Upper lobe of right lung (tissue), 1 donor: ENCODE results near the gene TRAF6. TPM values are rescaled to one million over a fixed set of nuclear protein-coding genes. Genes with fewer than 3 reads are reported as not detected.

ENCODE experiments used
- ATAC-seq: fragments of 200-7000 bp; cut with Tn5 transposase; one replicate; pipeline ENCODE4 v1.9.1; 2020; ENCODE audit warnings: mild to moderate bottlenecking, moderate library complexity
- DNase-seq: peaks from one replicate; pipeline ENCODE4 v3.0.0-alpha.2; 2020
- H3K27ac ChIP-seq: fragments of 200-600 bp; one replicate; pipeline ENCODE4 v1.8.0; 2022
- H3K27me3 ChIP-seq: fragments of 200-600 bp; one replicate; pipeline ENCODE4 v1.8.0; 2022; ENCODE audit warnings: mild to moderate bottlenecking
- H3K36me3 ChIP-seq: fragments of 200-600 bp; one replicate; pipeline ENCODE4 v1.8.0; 2022
- H3K4me1 ChIP-seq: fragments of 200-600 bp; one replicate; pipeline ENCODE4 v1.8.0; 2022
- H3K4me3 ChIP-seq: fragments of 200-600 bp; one replicate; pipeline ENCODE4 v1.8.0; 2022; ENCODE audit warnings: mild to moderate bottlenecking
- H3K9me3 ChIP-seq: fragments of 200-600 bp; one replicate; pipeline ENCODE4 v1.8.0; 2022
- intact Hi-C: fragments of 100-400 bp; cut with DNase I; formaldehyde crosslinking; loops from one replicate; pipeline ENCODE4 v1.11.0; 2022
- total RNA-seq: library from RNA; stranded (reverse); fragmentation: NEBNext Ultra II Directional; extraction: Animal tissue kit (Norgen Biotek cat#: 25700); gene quantifications from one replicate; pipeline ENCODE4 v1.2.1, GENCODE V29; 2021
- TF ChIP-seq, protein P1 (sequence below): fragments of 200-600 bp; IDR thresholded peaks from one replicate; pipeline ENCODE4 v1.8.0; 2022; ENCODE audit warnings: antibody characterized with exemption
- donor health status: DM: no; HTN: yes; CAD: no; lungs with severe emphysema.

Gene TRAF6
- total RNA-seq, 1 donor from 2014 or later: 13.5 TPM

DNA sequence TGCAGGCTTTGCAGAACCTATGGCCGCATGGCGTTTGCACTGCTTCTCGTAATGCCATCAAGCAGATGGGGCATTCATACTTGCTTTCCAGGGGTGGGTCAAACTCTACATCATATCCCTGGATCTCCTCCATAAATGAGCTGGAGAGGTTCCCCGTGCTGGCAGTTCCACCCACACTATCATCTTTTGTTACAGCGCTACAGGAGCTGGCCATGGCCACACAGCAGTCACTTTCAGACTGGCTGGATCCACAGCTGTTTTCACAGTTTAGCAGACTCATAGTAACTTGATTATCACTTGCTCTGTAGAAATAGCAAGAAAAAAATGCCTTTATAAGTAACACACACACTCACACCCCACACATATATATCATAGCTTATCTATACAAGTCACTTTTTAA lies 8.8 kb downstream of the TRAF6 start:
- Histone ChIP-seq H3K36me3 (peaks cover 52% of the 10 kb centered on the region), H3K27ac (no peak overlapping the region), H3K4me1 (peaks cover 12% of the 10 kb centered on the region), H3K9me3 (no peaks in the 10 kb centered on the region), H3K4me3 (no peak overlapping the region), H3K27me3 (no peaks in the 10 kb centered on the region)
- intact Hi-C loops: no loop called here
- TF ChIP-seq, protein P1, sequence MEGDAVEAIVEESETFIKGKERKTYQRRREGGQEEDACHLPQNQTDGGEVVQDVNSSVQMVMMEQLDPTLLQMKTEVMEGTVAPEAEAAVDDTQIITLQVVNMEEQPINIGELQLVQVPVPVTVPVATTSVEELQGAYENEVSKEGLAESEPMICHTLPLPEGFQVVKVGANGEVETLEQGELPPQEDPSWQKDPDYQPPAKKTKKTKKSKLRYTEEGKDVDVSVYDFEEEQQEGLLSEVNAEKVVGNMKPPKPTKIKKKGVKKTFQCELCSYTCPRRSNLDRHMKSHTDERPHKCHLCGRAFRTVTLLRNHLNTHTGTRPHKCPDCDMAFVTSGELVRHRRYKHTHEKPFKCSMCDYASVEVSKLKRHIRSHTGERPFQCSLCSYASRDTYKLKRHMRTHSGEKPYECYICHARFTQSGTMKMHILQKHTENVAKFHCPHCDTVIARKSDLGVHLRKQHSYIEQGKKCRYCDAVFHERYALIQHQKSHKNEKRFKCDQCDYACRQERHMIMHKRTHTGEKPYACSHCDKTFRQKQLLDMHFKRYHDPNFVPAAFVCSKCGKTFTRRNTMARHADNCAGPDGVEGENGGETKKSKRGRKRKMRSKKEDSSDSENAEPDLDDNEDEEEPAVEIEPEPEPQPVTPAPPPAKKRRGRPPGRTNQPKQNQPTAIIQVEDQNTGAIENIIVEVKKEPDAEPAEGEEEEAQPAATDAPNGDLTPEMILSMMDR: no peak
- no peak for DNase-seq
- no peak for ATAC-seq

DNA sequence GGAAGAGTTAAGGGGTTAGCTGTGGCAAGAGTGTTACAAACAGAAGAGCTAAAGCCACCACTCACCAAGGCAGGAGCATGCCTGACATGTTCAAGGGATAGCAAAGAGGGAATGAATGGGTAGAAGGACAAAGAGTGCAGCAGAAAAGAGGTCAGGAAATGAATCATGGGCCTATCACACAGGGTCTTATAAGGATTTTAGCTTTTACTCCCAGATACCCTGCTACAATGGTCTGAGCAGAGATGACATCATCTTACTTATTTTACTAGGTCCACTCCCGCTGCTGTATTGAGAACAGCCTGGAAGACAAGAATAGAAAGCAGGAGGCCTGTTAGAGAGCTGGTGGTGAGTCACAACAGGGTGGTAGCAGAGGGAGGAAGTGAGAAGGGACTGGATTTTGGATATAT lies 9.8 kb downstream of the TRAF6 start:
- Histone ChIP-seq H3K27ac (no peak overlapping the region), H3K9me3 (no peaks in the 10 kb centered on the region), H3K4me3 (no peak overlapping the region), H3K36me3 (peaks cover 61% of the 10 kb centered on the region), H3K27me3 (no peaks in the 10 kb centered on the region), H3K4me1 (peaks cover 12% of the 10 kb centered on the region)
- TF ChIP-seq, protein P1: no peak
- intact Hi-C loops: no loop called here
- DNase-seq: no peak
- ATAC-seq: peak; percentile 60

DNA sequence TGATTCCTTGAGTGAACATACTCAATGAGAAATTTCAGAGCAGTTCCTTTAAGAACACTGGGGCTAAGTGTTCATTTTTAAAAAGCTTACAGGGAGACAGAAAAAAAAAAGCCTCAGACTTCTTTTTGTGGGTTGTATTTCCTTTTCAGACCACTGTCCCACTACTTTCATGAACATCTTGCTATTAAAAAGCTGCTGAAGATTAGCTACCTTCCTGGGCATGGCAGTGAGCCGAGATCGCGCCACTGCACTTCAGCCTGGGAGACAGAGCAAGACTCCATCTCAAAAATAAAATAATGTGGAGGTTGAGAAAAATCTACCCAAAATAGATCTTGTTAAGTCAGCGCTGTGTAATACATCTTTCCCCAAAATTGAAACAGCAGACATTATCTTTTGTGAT lies 10.8 kb downstream of the TRAF6 start:
- Histone ChIP-seq H3K4me1 (peaks cover 12% of the 10 kb centered on the region), H3K4me3 (no peak overlapping the region), H3K27me3 (no peaks in the 10 kb centered on the region), H3K36me3 (peaks cover 71% of the 10 kb centered on the region), H3K27ac (no peak overlapping the region), H3K9me3 (no peaks in the 10 kb centered on the region)
- ATAC-seq (no peak), DNase-seq (no peak)
- intact Hi-C loops: no loop called here
- TF ChIP-seq, protein P1: no peak

DNA sequence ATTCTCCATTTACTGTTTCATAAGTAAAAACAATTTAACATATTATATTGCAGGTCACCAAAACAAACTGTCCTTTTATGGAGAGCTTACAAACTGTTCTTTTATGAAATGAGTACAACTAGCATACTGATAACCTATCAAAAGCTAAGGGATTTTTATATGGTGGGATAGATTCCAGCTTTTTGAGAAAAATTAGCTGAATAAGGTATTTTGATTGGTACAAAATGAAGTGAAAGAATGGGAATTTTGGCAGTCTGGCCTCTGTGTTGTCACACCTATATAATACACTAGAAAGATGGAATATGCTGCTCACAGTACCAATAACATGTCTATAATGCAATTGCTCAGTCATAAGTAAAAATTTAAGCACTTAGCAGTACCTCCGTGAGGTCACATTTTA lies 11.4 kb downstream of the TRAF6 start:
- no peak overlapping the region for H3K4me3 ChIP-seq
- intact Hi-C loops: no loop called here
- ATAC-seq (no peak), DNase-seq (no peak)
- H3K9me3 ChIP-seq: no peaks in the 10 kb centered on the region
- no peaks in the 10 kb centered on the region for H3K27me3 ChIP-seq
- TF ChIP-seq, protein P1: no peak
- peaks cover 77% of the 10 kb centered on the region for H3K36me3 ChIP-seq
- H3K4me1 ChIP-seq: peaks cover 10% of the 10 kb centered on the region
- no peak overlapping the region for H3K27ac ChIP-seq

DNA sequence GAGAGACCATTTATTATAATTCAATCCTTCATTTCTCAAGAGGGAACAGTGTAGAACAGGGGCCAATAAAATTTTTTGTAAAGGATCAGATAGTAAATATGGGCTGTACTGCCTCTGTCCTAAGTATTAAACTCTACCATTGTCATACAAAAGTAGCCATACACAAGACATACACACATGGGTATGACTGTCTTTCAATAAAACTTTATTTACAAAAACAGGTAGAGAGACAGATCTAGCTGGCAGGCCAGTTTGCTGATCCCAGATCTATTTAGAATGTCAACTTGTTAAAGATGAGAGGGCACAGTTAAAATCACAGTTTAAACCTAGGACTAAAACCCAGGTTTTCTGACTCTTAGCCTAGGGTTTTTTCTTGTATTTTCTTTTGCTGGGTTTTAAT lies 16.7 kb downstream of the TRAF6 start:
- Histone ChIP-seq H3K27me3 (no peaks in the 10 kb centered on the region), H3K9me3 (no peaks in the 10 kb centered on the region), H3K4me1 (peaks cover under 1% of the 10 kb centered on the region), H3K27ac (no peak overlapping the region), H3K4me3 (no peak overlapping the region), H3K36me3 (peaks cover 95% of the 10 kb centered on the region)
- TF ChIP-seq, protein P1: no peak
- intact Hi-C loops: no loop called here
- ATAC-seq: no peak
- DNase-seq: no peak

DNA sequence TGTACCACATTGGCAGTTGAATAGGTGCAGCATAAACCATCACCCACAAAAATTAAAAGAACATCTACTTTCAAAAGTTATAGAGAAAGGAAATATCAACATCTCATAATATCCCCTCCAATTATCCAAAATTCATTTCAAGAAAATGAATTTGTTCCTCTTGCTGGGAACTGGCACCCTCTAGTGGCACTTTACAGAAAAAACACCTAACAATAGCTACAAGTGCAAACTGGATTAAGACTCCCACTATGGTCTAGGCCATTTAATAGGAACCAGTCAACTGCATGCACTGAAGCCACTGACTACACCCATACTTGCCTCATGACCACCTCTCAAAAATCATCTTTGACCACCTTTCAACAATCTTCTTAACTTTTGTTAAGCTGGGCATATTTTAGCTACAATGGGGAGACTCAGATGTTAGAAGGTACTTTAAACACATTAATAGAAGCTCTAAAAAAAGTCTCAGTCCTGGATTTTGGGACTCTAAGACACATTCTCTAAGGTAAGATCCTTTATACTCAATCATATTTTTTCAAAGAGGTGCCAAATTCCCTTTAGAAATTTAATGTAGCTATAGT lies 17.3 kb downstream of the TRAF6 start:
- DNase-seq (no peak), ATAC-seq (peak; percentile 82)
- no peaks in the 10 kb centered on the region for H3K27me3 ChIP-seq
- H3K4me3 ChIP-seq: no peak overlapping the region
- H3K36me3 ChIP-seq: peaks cover 93% of the 10 kb centered on the region
- TF ChIP-seq, protein P1: peak; percentile 80
- no peaks in the 10 kb centered on the region for H3K9me3 ChIP-seq
- no peak overlapping the region for H3K27ac ChIP-seq
- H3K4me1 ChIP-seq: peaks cover 5% of the 10 kb centered on the region
- intact Hi-C loops: no loop called here
